HG02588 (cell line): ENCODE measurements around the gene ANTXR1.

Experiments used
- ATAC-seq: cut with Tn5 transposase; IDR thresholded peaks from one replicate; pipeline ENCODE4 v1.9.1; 2021; ENCODE audit warnings: mild to moderate bottlenecking, moderate library complexity; ENCODE audit not compliant: unreplicated experiment

Gene ANTXR1

DNA sequence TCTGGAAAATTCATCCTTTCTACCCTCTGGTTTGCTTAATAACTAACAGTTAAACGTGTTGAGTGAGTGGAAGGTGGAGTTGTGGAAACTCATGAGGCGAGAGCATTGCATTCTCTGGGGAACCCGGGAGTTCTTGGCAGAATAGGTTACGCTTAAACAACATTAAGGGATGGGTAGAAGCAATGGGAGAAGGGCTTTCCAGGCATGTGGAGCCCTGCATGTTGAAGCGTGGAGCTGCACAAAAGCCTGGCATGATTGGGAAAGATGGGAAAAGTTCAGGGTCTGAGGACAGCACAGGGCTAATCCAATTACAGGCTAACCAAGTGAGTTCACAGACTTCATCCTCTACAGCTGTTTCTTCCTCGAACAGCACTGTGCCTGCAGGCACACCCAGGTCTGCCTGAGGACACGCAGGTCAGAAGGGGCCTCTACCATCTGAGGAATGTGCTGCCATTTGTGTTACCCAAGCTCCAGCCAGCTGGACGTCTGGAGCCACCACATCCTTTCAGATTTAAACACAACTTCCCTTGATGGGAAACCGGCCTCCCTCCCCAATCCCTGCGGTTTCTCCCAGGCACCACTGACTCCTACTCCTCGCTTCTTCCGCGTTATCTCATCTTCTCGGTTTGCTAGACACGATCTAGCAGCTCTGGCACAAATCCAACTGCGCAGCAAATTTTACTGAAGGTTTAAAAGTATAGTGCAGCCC, 164.2 kb downstream of the ANTXR1 start:
- ATAC-seq, result no peak

DNA sequence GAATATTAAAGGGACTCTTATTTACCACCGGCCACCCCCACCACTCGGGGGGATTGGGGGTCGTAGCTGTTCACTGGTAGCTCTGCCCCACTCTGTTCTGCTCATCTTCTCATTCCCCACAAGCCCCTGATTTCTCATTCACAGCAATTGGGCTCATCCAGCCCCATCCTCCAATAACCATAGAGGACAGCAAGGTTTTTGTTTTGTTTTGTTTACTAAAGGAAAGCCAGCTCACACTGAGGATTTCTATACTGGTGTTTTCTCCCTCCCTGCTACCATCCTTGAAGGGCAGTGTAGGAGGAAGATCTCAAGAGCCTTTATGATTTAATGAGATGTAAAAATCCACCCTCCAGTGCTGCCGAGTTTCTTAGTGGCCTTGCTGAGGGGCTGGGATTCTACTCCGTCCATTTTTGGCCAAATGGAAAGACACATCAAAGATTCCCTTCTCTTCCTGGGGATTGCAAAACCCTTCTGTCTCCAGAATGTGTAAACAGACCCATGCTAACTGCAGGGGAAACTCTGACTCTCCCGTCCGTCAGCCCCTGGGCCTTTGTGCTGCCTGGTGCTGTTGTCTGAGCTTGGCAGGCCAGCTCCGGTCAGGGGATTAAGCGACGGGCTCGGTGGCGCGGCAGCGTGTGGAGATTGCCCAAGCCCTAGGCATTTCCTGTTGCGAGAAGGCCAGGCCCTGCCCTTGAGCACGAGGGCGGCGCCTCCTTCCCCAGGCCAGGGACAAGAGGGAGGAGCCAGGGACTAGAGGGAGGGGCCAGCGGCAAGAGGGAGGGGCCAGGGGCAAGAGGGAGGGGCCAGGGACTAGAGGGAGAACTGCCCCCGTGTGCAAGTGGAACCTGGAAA, 165.0 kb downstream of the ANTXR1 start:
- ATAC-seq, result no peak

DNA sequence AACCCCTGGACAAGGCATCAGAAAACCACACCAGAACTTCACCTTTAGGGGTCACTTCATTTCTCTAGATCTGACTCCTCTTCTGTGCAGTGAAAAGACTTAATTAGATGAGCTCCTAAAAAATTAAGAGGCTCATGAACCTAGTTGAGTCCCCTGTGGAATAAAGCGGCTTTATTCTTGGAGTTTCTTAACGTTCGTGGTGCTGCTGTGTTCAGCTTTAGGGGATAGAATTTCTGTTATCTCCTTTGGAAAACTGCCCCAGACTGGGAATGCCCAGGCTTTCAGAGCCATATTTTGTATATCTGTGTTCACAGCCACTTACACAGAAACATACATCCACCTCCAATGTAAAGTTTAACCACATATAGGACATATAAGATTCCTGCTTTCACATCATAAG, 165.8 kb downstream of the ANTXR1 start:
- no peak for ATAC-seq

DNA sequence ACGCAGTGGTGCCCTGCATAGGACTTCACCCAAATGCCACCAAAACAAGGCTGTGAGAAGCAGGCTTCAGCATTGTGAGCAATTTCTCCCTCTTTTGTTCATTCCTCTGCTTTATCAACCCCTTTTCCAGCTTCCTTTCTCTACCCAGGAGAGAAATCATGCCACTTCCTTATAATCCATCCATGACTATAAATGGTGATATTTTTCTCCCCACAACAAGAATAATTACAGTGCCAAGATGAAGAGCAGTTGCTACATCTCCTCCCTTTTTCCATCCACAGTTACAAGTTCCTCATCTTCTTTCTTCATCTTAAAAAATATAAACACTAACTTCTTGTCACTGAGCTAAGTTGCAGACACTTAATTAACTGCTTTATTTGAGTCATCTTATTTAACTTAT, 167.2 kb downstream of the ANTXR1 start:
- no peak for ATAC-seq

DNA sequence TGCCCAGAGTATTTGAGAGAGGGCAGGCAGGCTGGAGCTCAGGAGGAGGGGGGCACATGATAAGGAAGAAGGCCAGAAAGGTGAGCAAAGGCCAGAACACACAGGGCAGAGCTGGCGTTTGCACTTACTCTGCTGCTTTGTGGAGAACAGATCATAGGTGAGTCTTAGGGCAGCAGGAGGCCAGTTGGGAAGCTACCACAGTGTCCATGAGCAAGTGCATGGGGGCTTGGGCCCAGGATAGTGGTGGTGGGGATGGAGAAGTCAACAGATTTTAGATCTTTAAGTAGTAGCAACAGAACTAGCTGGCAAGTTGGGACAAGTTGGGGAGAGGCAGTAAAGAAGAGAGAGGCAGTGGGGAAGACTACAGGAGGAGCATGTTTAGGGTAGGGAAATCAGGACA, 168.0 kb downstream of the ANTXR1 start:
- no peak for ATAC-seq

DNA sequence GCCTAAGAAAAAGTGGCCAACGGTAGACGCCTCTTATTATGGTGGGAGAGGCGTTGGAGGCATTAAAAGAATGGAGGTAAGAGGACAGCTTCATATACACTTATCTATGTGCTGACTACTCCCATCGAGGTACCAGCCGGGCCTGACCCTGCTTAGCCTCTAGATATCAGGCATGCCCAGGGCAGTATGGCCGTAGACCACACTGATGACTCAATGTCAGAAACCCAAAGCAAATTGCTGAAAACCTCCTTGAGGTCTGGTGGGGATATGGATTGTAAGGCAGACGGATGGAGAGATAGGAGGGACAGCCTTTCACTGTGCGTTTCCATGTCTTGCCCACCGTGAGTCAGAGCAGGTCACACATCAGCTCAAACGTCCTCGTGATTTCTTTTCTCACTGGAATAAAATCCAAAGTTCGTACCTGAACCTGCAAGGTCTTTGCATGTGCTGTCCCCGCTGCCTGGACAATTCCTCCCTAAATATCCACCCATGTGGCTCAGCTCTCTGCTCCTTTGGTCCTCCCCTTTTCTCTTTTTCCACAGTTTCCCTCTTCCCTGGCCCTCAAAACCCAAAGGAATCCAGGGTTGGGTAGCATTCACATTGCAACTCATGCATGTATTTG, 168.9 kb downstream of the ANTXR1 start:
- no peak for ATAC-seq

DNA sequence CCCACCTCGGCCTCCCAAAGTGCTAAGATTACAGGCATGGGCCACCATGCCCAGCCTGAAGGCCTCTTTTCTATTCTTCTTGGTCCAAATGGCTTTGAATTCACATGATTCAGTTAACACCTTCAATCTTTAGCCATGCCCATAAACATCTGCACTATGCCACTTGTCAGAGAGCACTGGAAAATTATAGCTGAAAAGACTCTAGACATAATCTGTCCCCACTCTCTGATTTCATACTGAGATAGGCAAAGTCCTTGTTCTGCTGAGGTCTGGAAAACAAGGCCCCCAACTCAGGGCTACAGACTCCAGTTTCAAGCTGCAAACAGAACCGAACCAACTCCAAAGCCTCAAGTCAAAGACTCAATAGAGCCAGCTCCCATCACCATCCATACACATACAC, 170.7 kb downstream of the ANTXR1 start:
- ATAC-seq, result no peak

DNA sequence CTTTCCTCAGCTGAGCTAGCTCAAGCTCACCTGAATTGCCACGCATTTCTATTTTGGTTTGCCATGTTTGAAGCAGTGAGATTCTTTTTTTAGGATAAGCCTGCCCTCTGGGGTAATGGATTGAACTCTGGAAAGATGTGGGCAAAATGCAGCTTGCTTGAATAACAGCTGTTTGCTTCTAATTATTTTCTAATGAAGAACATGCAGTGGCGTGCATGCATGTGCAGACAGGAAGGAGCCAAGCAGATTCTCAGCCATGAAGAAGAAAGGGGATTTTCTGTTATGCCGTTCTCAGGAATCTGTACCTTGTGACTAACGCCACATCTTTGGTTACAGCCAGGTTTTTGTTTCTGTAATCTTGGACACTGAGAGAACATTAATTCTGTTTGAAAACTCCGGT, 171.2 kb downstream of the ANTXR1 start:
- no peak for ATAC-seq

DNA sequence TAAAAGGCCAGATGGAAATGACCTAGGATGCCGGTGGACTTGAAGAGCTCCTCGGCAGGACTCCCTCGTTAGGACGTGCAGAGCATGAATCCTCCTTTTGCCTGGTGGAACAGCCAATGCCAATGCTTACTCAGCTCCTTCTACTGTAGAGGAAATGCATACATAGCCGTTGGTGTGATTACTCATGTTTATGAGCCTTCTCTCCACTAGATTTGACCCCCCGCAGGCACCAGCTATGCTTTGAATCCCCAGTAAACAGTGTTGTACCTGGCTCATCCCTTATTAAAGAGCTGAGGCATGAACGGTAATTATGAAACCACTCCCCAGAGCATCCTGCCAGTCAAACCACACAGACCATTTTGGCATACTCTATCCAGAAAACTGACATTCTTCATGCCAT, 172.8 kb downstream of the ANTXR1 start:
- no peak for ATAC-seq

DNA sequence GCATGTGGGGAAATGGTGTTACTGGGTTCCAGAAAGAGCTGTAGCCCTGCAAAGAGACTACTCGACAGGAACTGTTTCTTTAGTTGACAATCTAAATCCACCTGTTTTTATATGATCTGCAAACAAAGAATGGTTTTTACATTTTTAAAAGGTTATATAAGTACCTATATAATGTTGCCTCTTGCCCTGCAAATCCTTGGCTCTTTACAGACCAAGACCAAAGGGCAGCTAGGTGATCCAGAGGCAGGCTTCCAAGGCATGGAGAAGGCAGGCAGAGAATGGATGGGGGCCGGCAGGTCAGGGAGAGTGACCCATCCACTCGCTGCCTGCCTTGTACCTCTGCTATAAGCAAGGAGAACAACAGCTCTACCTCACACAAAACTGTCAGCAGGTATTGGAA, 173.6 kb downstream of the ANTXR1 start:
- ATAC-seq, result no peak

DNA sequence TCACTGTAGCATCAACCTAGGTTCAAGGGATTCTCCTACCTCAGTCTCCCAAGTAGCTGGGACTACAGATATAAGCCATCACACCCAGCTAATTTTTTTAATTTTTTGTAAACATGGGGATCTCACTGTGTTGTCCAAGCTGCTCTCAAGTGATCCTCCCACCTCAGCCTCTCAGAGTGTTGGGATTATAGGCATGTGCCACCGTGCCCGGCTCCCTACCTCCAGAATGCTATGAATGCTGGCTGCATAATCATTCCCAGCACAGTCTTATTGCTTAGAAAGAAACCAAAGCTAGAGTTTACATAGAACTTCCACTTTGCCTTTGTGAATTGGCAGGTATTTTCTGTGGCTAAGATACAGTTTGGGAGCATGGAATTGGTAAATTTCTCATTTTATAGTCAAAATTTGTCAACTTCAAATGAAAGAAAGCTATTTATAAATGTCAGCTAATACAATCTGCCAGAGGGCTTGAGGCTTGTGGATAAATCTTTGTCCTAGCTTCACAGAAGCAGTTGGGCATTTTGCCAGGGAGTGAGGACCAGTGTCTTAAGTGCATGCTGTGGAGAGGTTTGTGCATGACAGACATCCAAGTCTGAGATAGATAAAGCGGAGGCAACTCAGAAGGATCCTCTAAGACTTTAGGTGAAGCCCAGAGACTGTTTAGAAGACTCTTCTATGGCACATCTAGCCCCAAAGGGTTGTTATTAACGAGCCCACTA, 175.4 kb downstream of the ANTXR1 start:
- ATAC-seq, result no peak

DNA sequence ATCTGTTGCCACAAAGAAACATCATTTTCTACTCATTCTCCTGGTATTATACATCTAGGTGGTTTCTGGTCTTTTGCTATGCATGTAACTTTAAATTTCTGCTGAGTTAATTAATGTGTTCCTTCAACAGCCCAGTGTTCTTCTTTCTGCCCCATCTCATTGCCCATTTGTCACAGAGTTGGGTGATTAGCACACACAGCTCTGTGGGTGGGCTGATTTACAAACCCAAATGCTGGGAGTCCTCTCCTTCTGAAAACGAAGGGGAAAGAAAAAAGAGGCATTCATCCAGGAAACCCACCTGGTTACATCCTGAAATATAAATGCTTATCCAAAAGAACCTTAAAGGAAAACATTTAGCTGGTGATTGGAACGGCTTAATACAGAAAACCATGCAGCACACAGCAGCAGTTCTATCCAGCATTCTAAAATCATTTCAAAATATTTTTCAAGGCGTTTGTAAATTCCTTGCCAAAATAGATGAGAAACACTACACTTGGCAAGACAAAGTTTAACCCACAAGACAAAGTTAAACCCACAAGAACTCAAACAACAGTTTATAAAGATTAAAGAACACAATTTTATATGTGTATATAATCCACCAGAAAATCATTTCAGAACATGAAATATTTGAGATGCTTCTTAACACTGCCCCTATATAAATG, 177.9 kb downstream of the ANTXR1 start:
- ATAC-seq, result no peak

DNA sequence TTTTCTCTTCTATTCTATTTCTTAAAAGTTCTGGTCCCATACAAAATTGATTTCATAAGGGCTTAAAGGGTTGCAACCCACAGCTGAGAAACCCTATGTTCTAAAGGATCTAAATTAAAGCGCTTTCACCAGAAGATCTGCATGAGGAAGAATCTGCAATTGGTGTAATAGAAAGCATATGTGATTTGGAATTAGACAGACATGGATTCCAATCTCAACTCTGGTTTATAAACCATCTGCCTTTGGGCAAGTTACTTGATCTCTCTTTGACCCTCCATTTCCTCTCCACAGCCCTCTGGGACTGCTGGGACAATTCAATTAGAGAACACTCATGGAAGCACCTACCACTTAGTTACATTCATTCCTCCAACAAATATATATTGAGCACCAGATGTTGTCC, 178.7 kb downstream of the ANTXR1 start:
- no peak for ATAC-seq

DNA sequence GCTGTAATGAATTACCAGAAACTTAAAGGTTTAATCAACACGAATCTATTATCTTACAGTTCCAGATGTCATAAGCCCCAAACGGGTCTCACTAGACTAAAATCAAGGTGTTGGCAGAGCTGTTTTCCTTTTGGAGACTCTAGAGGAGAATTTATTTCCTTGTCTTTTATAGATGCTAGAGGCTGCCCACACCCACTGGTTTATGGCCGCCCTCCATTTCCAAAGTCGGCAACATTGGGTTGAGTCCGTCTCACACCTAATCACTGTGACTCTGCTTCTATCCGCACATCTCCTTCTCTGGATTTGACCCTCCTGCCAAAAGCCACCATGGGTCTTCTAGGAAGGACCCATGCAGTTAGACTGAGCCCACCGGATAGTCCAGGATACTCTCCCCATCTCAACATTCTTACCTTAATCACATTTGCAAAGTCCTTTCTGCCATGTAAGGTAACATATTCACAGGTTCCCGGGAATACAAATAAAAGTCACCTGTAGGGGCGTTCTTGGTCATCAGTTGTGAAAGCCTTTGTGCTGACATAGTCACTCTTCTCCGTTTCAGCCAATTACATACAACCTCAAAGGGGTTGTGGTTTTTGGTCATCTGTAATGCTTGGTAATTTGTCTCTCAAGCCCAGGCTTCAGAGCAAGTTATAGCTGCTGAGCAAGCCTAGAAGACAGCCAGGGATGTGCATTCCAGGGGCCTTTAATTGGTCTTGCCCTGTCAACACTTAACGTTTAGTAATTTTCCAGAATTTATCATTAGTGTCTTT, 179.4 kb downstream of the ANTXR1 start:
- ATAC-seq, result no peak

DNA sequence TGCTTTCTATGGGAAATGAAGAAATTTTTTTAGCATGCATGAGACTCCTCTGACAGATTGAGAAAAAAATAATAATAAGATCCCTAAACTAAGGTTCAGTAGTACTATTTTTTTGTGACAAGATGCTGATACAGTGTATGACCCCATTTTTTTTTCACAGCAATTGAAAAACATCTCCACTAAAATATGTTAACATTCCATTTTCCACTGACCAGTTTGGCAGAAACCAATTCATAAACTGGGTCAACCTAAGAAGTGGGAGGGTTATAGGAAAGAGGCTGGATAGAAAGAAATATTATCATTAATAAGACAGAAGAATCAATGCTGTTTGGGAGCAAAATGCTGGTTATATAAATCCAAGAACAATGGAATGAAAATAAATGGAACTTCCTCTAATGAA, 182.7 kb downstream of the ANTXR1 start:
- ATAC-seq, result no peak

DNA sequence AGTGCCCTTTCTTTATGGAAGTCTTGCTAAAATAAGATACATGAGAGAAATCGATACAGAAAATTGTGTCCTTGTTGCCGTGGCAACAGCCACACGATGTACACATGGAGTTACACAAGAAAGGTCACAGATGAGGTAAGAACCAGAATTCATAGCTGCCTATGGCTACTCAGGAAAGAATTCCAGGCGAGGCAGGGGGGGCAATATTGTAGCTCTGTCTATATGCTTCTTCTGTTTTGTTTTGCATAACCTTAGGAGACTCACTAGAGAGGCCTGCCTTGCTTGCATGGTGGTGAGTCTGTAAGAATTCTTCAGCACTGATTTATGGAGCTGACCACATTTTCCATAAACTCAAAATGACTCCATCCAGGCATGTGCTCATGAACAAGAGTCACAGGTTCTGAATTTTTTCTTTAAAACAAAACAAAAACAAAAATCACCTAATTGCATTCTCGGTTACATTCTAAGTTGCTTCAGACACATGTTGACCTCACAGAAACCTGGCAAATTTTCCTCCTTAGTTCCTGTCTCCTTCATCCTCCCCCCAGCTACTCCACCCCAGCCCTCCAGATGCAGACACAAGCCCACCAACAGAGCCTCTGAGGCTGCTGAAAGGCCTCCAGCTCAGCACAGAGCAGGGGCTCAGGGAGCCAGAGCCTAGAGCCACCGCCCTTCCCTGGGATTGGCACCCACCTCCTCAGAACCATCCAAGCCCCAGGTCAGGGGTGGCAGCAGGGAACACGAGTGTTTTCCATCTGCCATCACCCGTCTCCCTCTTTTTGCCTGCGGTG, 183.5 kb downstream of the ANTXR1 start:
- no peak for ATAC-seq

DNA sequence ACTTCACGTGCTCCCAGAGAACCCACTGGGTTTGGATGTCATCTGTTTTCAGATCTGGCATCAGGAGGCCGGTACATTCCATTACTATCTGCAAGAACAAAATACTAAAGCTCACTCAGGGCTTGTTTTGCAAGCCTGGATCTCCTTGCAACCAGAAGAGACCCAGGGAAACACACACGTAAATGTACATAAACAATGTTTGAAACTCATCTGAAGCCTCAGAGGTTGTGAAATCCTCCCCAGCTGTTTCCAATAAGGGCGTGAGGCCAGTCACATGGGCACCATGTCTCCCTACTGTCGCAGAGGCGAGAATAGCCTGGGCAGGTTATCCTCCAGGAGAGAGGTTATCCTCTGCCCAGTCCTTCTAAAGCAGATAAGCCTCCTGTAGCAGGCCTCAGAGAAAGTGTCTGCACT, 187.1 kb downstream of the ANTXR1 start:
- ATAC-seq, result no peak

DNA sequence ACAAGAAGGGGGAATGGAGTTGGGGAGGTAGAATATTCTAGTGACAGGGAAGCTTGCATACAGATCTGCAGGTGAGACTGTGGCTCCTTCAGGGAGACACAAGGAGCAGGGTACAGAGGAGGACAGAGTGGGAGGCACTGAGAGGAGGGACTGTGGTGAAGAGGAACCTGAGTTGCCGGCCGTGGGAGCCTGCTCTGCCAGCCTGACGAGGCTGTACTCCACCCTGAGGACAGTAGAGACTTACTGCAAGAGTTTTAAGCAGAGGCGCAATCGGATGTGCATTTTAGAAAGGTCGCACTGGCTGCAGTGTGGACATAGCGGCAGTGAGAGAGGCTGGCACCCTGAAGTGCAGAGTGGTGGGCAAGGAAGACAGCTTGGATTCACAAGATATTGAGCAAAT, 188.3 kb downstream of the ANTXR1 start:
- no peak for ATAC-seq

DNA sequence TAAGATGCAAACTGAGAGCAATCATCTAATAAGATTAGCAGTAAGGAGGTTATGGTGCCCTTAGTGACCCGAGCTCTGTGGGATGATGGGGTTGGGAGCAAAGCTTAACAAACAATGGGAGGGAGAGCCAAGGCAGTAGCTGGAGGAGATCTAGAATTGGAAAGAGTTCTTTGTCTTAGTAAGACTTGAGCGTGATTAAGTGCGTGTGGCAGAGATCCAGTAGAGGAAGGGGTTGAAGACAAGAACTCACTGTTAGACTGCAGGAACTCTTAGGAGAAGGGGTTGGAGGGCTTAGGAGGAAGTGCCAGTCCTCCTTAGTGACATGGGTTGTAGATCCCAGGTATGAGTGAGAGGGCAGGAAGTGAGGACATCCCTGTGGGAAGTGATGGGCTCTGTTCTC, 189.3 kb downstream of the ANTXR1 start:
- no peak for ATAC-seq
